PC-3 (cell line): ENCODE results near the gene SEC14L3.

Experiments used
- CTCF ChIP-seq: fragments of 300-600 bp; sonication (generic); conservative IDR thresholded peaks from 2 replicates; pipeline ENCODE4 v1.5.1; 2017; ENCODE audit warnings: antibody characterized with exemption, low read depth, mild to moderate bottlenecking, low read length
- EZH2 ChIP-seq: fragments of 300-600 bp; sonication (generic); IDR thresholded peaks from one replicate; pipeline ENCODE4 v1.6.1; 2017; ENCODE audit warnings: antibody characterized with exemption, mild to moderate bottlenecking, low read length; ENCODE audit not compliant: unreplicated experiment
- EZH2phosphoT487 ChIP-seq: fragments of 300-600 bp; sonication (generic); IDR thresholded peaks from 2 replicates; pipeline ENCODE4 v1.6.1; 2018; ENCODE audit warnings: mild to moderate bottlenecking, antibody characterized with exemption, low read length, borderline replicate concordance

- no peak for TF ChIP-seq CTCF
- no peak for TF ChIP-seq EZH2
- TF ChIP-seq EZH2phosphoT487 = no peak
Observed at GRCh38 chr22:30411780-30412179, 60.0 kb downstream of the SEC14L3 start.
